ENCODE measurements around the gene ZNF362.

DNA sequence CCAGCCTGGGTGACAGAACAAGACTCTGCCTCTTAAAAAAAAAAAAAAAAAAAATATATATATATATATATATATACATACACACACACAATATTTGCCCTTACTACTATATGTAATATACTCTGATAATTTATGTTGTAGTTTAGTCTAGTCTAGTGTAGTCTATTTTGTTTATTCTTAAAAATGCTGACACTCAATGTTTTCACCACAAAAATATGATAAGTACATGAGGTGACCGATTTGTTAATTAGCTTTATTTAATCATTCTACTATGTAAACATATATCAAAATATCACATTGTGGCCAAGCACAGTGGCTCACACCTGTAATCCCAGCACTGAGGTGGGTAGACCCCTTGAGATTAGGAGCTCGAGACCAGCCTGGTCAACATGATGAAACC, 19.8 kb upstream of the ZNF362 start:
- TF ChIP-seq, protein P1, sequence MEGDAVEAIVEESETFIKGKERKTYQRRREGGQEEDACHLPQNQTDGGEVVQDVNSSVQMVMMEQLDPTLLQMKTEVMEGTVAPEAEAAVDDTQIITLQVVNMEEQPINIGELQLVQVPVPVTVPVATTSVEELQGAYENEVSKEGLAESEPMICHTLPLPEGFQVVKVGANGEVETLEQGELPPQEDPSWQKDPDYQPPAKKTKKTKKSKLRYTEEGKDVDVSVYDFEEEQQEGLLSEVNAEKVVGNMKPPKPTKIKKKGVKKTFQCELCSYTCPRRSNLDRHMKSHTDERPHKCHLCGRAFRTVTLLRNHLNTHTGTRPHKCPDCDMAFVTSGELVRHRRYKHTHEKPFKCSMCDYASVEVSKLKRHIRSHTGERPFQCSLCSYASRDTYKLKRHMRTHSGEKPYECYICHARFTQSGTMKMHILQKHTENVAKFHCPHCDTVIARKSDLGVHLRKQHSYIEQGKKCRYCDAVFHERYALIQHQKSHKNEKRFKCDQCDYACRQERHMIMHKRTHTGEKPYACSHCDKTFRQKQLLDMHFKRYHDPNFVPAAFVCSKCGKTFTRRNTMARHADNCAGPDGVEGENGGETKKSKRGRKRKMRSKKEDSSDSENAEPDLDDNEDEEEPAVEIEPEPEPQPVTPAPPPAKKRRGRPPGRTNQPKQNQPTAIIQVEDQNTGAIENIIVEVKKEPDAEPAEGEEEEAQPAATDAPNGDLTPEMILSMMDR (conservative IDR thresholded peaks at IDR 0.05; ENCODE audit: low read depth in 2 of 2), result no peak
- TF ChIP-seq EZH2 (IDR thresholded peaks at IDR 0.05; ENCODE audit: low read depth, unreplicated experiment) (no peak), EZH2phosphoT487 (IDR thresholded peaks at IDR 0.05; ENCODE audit: unreplicated experiment) (no peak)
- TF ChIP-seq, protein P2, sequence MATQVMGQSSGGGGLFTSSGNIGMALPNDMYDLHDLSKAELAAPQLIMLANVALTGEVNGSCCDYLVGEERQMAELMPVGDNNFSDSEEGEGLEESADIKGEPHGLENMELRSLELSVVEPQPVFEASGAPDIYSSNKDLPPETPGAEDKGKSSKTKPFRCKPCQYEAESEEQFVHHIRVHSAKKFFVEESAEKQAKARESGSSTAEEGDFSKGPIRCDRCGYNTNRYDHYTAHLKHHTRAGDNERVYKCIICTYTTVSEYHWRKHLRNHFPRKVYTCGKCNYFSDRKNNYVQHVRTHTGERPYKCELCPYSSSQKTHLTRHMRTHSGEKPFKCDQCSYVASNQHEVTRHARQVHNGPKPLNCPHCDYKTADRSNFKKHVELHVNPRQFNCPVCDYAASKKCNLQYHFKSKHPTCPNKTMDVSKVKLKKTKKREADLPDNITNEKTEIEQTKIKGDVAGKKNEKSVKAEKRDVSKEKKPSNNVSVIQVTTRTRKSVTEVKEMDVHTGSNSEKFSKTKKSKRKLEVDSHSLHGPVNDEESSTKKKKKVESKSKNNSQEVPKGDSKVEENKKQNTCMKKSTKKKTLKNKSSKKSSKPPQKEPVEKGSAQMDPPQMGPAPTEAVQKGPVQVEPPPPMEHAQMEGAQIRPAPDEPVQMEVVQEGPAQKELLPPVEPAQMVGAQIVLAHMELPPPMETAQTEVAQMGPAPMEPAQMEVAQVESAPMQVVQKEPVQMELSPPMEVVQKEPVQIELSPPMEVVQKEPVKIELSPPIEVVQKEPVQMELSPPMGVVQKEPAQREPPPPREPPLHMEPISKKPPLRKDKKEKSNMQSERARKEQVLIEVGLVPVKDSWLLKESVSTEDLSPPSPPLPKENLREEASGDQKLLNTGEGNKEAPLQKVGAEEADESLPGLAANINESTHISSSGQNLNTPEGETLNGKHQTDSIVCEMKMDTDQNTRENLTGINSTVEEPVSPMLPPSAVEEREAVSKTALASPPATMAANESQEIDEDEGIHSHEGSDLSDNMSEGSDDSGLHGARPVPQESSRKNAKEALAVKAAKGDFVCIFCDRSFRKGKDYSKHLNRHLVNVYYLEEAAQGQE (IDR thresholded peaks at IDR 0.05; ENCODE audit: unreplicated experiment), result no peak
- TF ChIP-seq, protein P3, sequence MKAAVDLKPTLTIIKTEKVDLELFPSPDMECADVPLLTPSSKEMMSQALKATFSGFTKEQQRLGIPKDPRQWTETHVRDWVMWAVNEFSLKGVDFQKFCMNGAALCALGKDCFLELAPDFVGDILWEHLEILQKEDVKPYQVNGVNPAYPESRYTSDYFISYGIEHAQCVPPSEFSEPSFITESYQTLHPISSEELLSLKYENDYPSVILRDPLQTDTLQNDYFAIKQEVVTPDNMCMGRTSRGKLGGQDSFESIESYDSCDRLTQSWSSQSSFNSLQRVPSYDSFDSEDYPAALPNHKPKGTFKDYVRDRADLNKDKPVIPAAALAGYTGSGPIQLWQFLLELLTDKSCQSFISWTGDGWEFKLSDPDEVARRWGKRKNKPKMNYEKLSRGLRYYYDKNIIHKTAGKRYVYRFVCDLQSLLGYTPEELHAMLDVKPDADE (IDR thresholded peaks at IDR 0.05), result no peak
